H1 (cell line): ENCODE measurements around the gene BCAS1. TPM values are rescaled to one million over a fixed set of nuclear protein-coding genes. Genes with fewer than 3 reads are reported as not detected.

Experiments
- CTCF ChIA-PET: fragments of 300-600 bp; sonication (Branson Sonifier 250); formaldehyde crosslinking; loops from one replicate; lab custom pipeline; 2021; ENCODE audit not compliant: partially characterized antibody; lab: Charles Lee
- POLR2A ChIA-PET: fragments of 300-600 bp; sonication (Branson Sonifier 250); formaldehyde crosslinking; loops from one replicate; lab custom pipeline; 2021; ENCODE audit warnings: inconsistent platforms; ENCODE audit not compliant: partially characterized antibody; lab: Charles Lee
- DNase-seq, 2 experiments: peaks; one replicate each; pipeline versions ENCODE4 v3.0.0 to v3.0.0-alpha.2; 2010 to 2022; ENCODE audit warnings: low spot score in 2 of 2, low read depth in 1 of 2, mixed read lengths in 1 of 2
- FAIRE-seq: peaks from 2 replicates; lab custom pipeline; 2011; peaks lifted over from hg19 to GRCh38; lab: Jason Lieb, UNC
- H2AFZ ChIP-seq: 2 replicates; pipeline ENCODE4 v1.8.1; 2012; ENCODE audit warnings: low read length, inconsistent platforms
- H2AK5ac ChIP-seq: 2 replicates; pipeline ENCODE4 v1.6.1; 2013; ENCODE audit warnings: low read depth, low read length
- H2BK120ac ChIP-seq: replicated peaks from 2 replicates; pipeline ENCODE3; 2013; ENCODE audit warnings: low read depth, low read length, inconsistent platforms
- H2BK12ac ChIP-seq: 2 replicates; pipeline ENCODE4 v1.6.1; 2013; ENCODE audit warnings: low read depth, low read length
- H2BK15ac ChIP-seq: 2 replicates; pipeline ENCODE4 v1.6.1; 2013; ENCODE audit warnings: low read length
- H2BK20ac ChIP-seq: 2 replicates; pipeline ENCODE4 v1.6.1; 2013; ENCODE audit warnings: low read length
- H2BK5ac ChIP-seq: 2 replicates; pipeline ENCODE4 v1.6.1; 2013; ENCODE audit warnings: low read depth, low read length
- H3K14ac ChIP-seq: 2 replicates; pipeline ENCODE4 v1.6.1; 2013; ENCODE audit warnings: inconsistent platforms; ENCODE audit not compliant: insufficient read length
- H3K18ac ChIP-seq: 2 replicates; pipeline ENCODE4 v1.6.1; 2013; ENCODE audit warnings: low read length; ENCODE audit errors: extremely low read depth
- H3K23ac ChIP-seq: 2 replicates; pipeline ENCODE4 v1.6.1; 2013; ENCODE audit warnings: inconsistent platforms; ENCODE audit not compliant: insufficient read length
- H3K23me2 ChIP-seq: 2 replicates; pipeline ENCODE4 v1.6.1; 2013; ENCODE audit warnings: low read depth, low read length
- H3K27ac ChIP-seq: 2 replicates; pipeline ENCODE4 v1.6.1; 2011; ENCODE audit warnings: low read depth, low read length, inconsistent platforms
- H3K27me3 ChIP-seq, 4 experiments: replicated peaks in 1 of 4; 1 replicate in 1 of 4; 2 replicates in 3 of 4; pipeline versions ENCODE4 v1.6.1 to v1.8.1; 2011 to 2013; ENCODE audit warnings: low read length in 3 of 4, mild to moderate bottlenecking in 3 of 4, inconsistent platforms in 2 of 4, mixed read lengths in 2 of 4, moderate library complexity in 1 of 4; ENCODE audit not compliant: control insufficient read depth in 3 of 4, insufficient read depth in 3 of 4; ENCODE audit errors: extremely low read depth in 1 of 4
- H3K36me3 ChIP-seq, 4 experiments: 2 replicates each; pipeline versions ENCODE4 v1.6.1 to v1.8.1; 2011 to 2013; ENCODE audit warnings: mild to moderate bottlenecking in 4 of 4, low read length in 3 of 4, moderate library complexity in 2 of 4, control low read depth in 1 of 4, inconsistent platforms in 1 of 4; ENCODE audit not compliant: insufficient read depth in 4 of 4, control insufficient read depth in 2 of 4
- H3K4ac ChIP-seq: replicated peaks from 2 replicates; pipeline ENCODE3; 2013; ENCODE audit warnings: low read length, low read depth, mixed read lengths, inconsistent platforms; ENCODE audit not compliant: insufficient read length
- H3K4me1 ChIP-seq, 4 experiments: replicated peaks in 1 of 4; 1 replicate in 1 of 4; 2 replicates in 3 of 4; pipeline versions ENCODE4 v1.6.1 to v1.8.1; 2011 to 2013; ENCODE audit warnings: low read length in 3 of 4, inconsistent platforms in 2 of 4, mixed read lengths in 1 of 4; ENCODE audit not compliant: insufficient read depth in 4 of 4, control insufficient read depth in 3 of 4
- H3K4me2 ChIP-seq, 2 experiments: 2 replicates each; pipeline versions ENCODE4 v1.6.1 to v1.8.1; 2011 to 2013; ENCODE audit warnings: low read depth in 2 of 2, low read length in 2 of 2, control low read depth in 1 of 2, inconsistent platforms in 1 of 2, mild to moderate bottlenecking in 1 of 2; ENCODE audit not compliant: insufficient read depth in 1 of 2
- H3K4me3 ChIP-seq, 4 experiments: fragments of 200-600, 300-600 bp in 1 of 4; sonication (generic), shearing (Covaris generic), sonication (Bioruptor Twin) in 1 of 4; 2 replicates each; pipeline versions ENCODE4 v1.5.1 to v1.8.1; 2011 to 2016; ENCODE audit warnings: low read length in 4 of 4, low read depth in 3 of 4, control low read depth in 2 of 4, inconsistent platforms in 2 of 4, mild to moderate bottlenecking in 2 of 4, mixed read lengths in 1 of 4, moderate library complexity in 1 of 4; ENCODE audit not compliant: insufficient read depth in 2 of 4; ENCODE audit errors: extremely low read depth in 1 of 4
- H3K56ac ChIP-seq: replicated peaks from 2 replicates; pipeline ENCODE3; 2013; ENCODE audit warnings: low read depth, mild to moderate bottlenecking, mixed read lengths, low read length, inconsistent platforms; ENCODE audit not compliant: insufficient read length
- H3K79me1 ChIP-seq: 2 replicates; pipeline ENCODE4 v1.6.1; 2013; ENCODE audit warnings: low read depth, low read length, control low read depth
- H3K79me2 ChIP-seq, 2 experiments: 2 replicates each; pipeline versions ENCODE4 v1.6.1 to v1.8.1; 2012 to 2013; ENCODE audit warnings: low read length in 2 of 2, mild to moderate bottlenecking in 2 of 2, inconsistent platforms in 1 of 2; ENCODE audit not compliant: insufficient read depth in 2 of 2, control insufficient read depth in 1 of 2
- H3K9ac ChIP-seq, 4 experiments: replicated peaks in 1 of 4; 1 replicate in 1 of 4; 2 replicates in 3 of 4; pipeline versions ENCODE4 v1.6.1 to v1.8.1; 2011 to 2013; ENCODE audit warnings: low read depth in 3 of 4, low read length in 3 of 4, control low read depth in 2 of 4, mild to moderate bottlenecking in 2 of 4, moderate library complexity in 2 of 4, inconsistent platforms in 1 of 4; ENCODE audit errors: extremely low read depth in 1 of 4
- H3K9me3 ChIP-seq, 2 experiments: 2 replicates each; pipeline versions ENCODE4 v1.6.1 to v1.8.1; 2012 to 2013; ENCODE audit warnings: mild to moderate bottlenecking in 2 of 2, moderate library complexity in 2 of 2, control low read depth in 1 of 2, inconsistent platforms in 1 of 2, low read depth in 1 of 2, low read length in 1 of 2, mixed read lengths in 1 of 2; ENCODE audit not compliant: insufficient read depth in 2 of 2
- H4K20me1 ChIP-seq, 2 experiments: replicated peaks in 1 of 2; 2 replicates each; pipeline versions ENCODE3 to v1.8.1; 2011 to 2013; ENCODE audit warnings: inconsistent platforms in 2 of 2, low read length in 2 of 2, mild to moderate bottlenecking in 1 of 2; ENCODE audit not compliant: insufficient read depth in 2 of 2, control insufficient read depth in 1 of 2
- H4K5ac ChIP-seq: 2 replicates; pipeline ENCODE4 v1.6.1; 2013; ENCODE audit warnings: low read length, low read depth, mixed read lengths, inconsistent platforms; ENCODE audit not compliant: insufficient read length
- H4K8ac ChIP-seq: 2 replicates; pipeline ENCODE4 v1.8.0; 2013; ENCODE audit warnings: mild to moderate bottlenecking, moderate library complexity, low read length, inconsistent platforms; ENCODE audit not compliant: insufficient read depth; ENCODE audit errors: extremely low read depth
- H4K91ac ChIP-seq: replicated peaks from 2 replicates; pipeline ENCODE3; 2013; ENCODE audit warnings: low read length, mixed read lengths, inconsistent platforms; ENCODE audit not compliant: insufficient read length
- BCL11A ChIP-seq, 2 experiments: IDR thresholded peaks; one replicate each; pipeline ENCODE4 v1.6.1; 2011; ENCODE audit warnings: low read depth in 2 of 2, low read length in 2 of 2, mild to moderate bottlenecking in 2 of 2
- CEBPB ChIP-seq: IDR thresholded peaks from 2 replicates; pipeline ENCODE4 v1.6.1; 2012; ENCODE audit warnings: low read depth, low read length
- KDM5A ChIP-seq: fragments of 200-600 bp; IDR thresholded peaks from 2 replicates; pipeline ENCODE4 v1.7.1; 2012; ENCODE audit warnings: mild to moderate bottlenecking, low read length, inconsistent platforms, mixed read lengths
- PHF8 ChIP-seq: fragments of 200-600 bp; sonication (generic); conservative IDR thresholded peaks from 2 replicates; pipeline ENCODE4 v1.7.1; 2012; ENCODE audit warnings: low read depth, mild to moderate bottlenecking, inconsistent platforms, low read length, moderate library complexity
- POU5F1 ChIP-seq: IDR thresholded peaks from 2 replicates; pipeline ENCODE4 v1.6.1; 2011; ENCODE audit warnings: low read depth, mild to moderate bottlenecking, low read length, moderate library complexity
- RFX5 ChIP-seq: IDR thresholded peaks from 2 replicates; pipeline ENCODE4 v1.6.1; 2011; ENCODE audit warnings: low read depth, low read length, improper control_type of control experiment, borderline replicate concordance
- SIN3A ChIP-seq, 2 experiments: IDR thresholded peaks in 1 of 2; conservative IDR thresholded peaks in 1 of 2; 2 replicates each; pipeline ENCODE4 v1.6.1; 2011 to 2012; ENCODE audit warnings: low read length in 2 of 2, improper control_type of control experiment in 1 of 2, low read depth in 1 of 2, mild to moderate bottlenecking in 1 of 2
- TAF7 ChIP-seq: optimal IDR thresholded peaks from 2 replicates; pipeline ENCODE3; 2011; ENCODE audit warnings: low read depth, mild to moderate bottlenecking, inconsistent platforms, low read length, moderate library complexity, borderline replicate concordance
- TCF12 ChIP-seq: IDR thresholded peaks from 2 replicates; pipeline ENCODE4 v1.6.1; 2011; ENCODE audit warnings: low read depth, mild to moderate bottlenecking, low read length
- TEAD4 ChIP-seq: IDR thresholded peaks from 2 replicates; pipeline ENCODE4 v1.6.1; 2012; ENCODE audit warnings: low read depth, low read length, inconsistent platforms, mixed read lengths
- ZNF274 ChIP-seq: IDR thresholded peaks from 2 replicates; pipeline ENCODE4 v1.7.0; 2012; ENCODE audit warnings: low read length, borderline replicate concordance; ENCODE audit errors: extremely low read depth
- WGBS, 2 experiments: shearing (Covaris generic) in 1 of 2; methylation state at CpG; one replicate each; pipeline versions ENCODE4 v1.1.6 to v1.1.7; 2013 to 2015; ENCODE audit warnings: low lambda C conversion rate in 2 of 2, mixed read lengths in 2 of 2, inconsistent platforms in 1 of 2, low coverage in 1 of 2, missing lambda C conversion rate in 1 of 2; ENCODE audit not compliant: insufficient replicate concordance in 2 of 2, insufficient coverage in 1 of 2, insufficient read length in 1 of 2; ENCODE audit errors: extremely low coverage in 1 of 2, missing lambda C conversion rate in 1 of 2; 5-methylcytosine and 5-hydroxymethylcytosine counted together
- polyA plus RNA-seq, 7 experiments: library from polyadenylated mRNA; depleted of rRNA in 3 of 7; stranded (reverse) in 5 of 7; unstranded in 2 of 7; fragments of >200 nt in 5 of 7; fragments of 200-250 nt in 2 of 7; gene quantifications; 1 replicate in 5 of 7; 2 replicates in 1 of 7; 4 replicates in 1 of 7; pipeline versions ENCODE4 v1.2.1 to v1.2.3, GENCODE V29; 2011 to 2013; ENCODE audit warnings: missing spikeins in 2 of 7, mixed read lengths in 2 of 7
- total RNA-seq: library from RNA; stranded (reverse); fragmentation: NEBNext Ultra II Directional; extraction: Animal tissue kit (Norgen Biotek cat#: 25700); gene quantifications from 2 replicates; pipeline ENCODE4 v1.2.1, GENCODE V29; 2021

BCAS1 gene
- total and polyA plus RNA-seq, 2 of the 8 experiments (the other 6 are each of a cell fraction or from before 2014, with no cell fraction given), result 0.06 to 0.19 TPM

DNA sequence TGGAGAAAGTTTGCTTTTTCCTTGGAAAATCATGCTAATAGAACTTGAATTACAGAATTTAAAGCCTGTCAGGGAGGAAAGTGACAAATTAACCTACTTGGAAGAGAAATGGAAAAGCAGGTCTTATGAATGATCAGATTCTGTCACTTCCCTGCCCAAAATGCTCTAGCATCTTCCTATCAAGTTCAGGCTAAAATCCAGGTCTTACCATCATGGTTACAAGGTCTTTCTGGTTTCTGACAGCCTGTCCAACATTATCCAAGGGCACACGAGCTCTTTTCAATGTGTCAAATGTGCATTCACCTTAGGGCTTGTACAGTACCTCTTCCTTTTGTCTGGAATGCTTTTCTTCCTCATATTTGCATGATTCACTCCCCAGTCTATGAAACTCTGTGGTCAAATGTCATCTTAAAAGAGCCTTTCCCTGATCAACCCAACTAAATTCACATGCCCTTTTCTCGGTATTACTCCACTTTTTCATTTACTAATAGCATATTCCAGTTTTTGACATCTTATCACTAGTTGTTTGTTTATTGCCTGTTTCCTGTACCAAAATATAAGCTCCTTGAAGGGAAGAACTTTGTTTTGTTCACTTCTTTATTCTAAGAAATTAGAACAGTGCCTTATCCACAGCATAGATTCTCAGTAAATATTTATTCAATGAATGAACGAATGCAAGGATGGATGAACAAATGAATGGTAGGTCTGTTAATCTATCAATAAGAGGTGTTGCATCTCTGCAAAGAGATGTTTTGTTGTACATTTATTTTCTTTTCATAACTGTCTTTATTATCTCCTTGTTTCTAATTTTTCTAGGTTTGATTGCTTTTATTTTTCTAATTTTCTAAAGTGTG lies 139.5 kb downstream of the BCAS1 start:
- no peaks in the 10 kb centered on the region for H3K23me2 ChIP-seq
- no peak overlapping the region for H4K5ac ChIP-seq
- ChIA-PET POLR2A (interaction anchor here (1.1 to 1.5 kb wide), 3 partner anchors 10 to 39 kb away, joined by 3 read pairs; no protein-coding TSS in a partner anchor), CTCF (interaction anchor here (1.2 to 2.1 kb wide), 2 partner anchors 15 kb away, joined by 3 to 9 read pairs; no protein-coding TSS in a partner anchor)
- no peaks in the 10 kb centered on the region for H3K79me1 ChIP-seq
- H2BK15ac ChIP-seq, result no peak overlapping the region
- no peak overlapping the region for H3K23ac ChIP-seq
- H2BK5ac ChIP-seq, result no peak overlapping the region
- no peak overlapping the region; the same call in 1 of the 2 replicates for H2AFZ ChIP-seq
- H3K36me3 ChIP-seq, result no peaks in the 10 kb centered on the region
- no peak overlapping the region for H3K4me3 ChIP-seq
- H2BK12ac ChIP-seq, result no peak overlapping the region
- WGBS, 2 experiments, result 82% methylated on average over 3 of the region's 3 CpGs; no CpG with 5 or more reads in 1 of the 2 experiments
- no peak overlapping the region for H3K4ac ChIP-seq
- H2BK20ac ChIP-seq, result no peak overlapping the region
- no peaks in the 10 kb centered on the region for H4K20me1 ChIP-seq
- no peaks in the 10 kb centered on the region for H3K79me2 ChIP-seq
- H3K9me3 ChIP-seq, result no peaks in the 10 kb centered on the region
- H4K91ac ChIP-seq, result no peak overlapping the region
- no peak overlapping the region for H3K4me2 ChIP-seq
- H3K27me3 ChIP-seq, result no peaks in the 10 kb centered on the region
- DNase-seq (no peak), FAIRE-seq (no peak)
- H4K8ac ChIP-seq, result no peak overlapping the region
- no peak overlapping the region for H3K27ac ChIP-seq
- no peak overlapping the region for H3K18ac ChIP-seq
- H3K14ac ChIP-seq, result no peak overlapping the region
- no peak overlapping the region for H3K9ac ChIP-seq
- H2AK5ac ChIP-seq, result no peak overlapping the region
- no peak overlapping the region for H3K56ac ChIP-seq
- no peak overlapping the region for H2BK120ac ChIP-seq
- peaks cover 0 to 7% (median 4%) of the 10 kb centered on the region in 4 experiments; a peak in 6 of 7 replicates for H3K4me1 ChIP-seq
- TF ChIP-seq POU5F1, result no peak
- TF ChIP-seq SIN3A (conservative IDR thresholded peaks at IDR 0.05 in 1 of 2, IDR thresholded peaks at IDR 0.05 in 1 of 2; ENCODE audit: low read depth in 1 of 2, low read length in 2 of 2), result no peak
- TF ChIP-seq TCF12, result no peak
- TF ChIP-seq PHF8, result no peak
- TF ChIP-seq CEBPB, result no peak
- TF ChIP-seq TEAD4, result no peak
- TF ChIP-seq ZNF274, result no peak
- no peak for TF ChIP-seq BCL11A (IDR thresholded peaks at IDR 0.05; ENCODE audit: low read depth in 2 of 2, low read length in 2 of 2)
- TF ChIP-seq RFX5, result no peak
- no peak for TF ChIP-seq KDM5A
- no peak for TF ChIP-seq TAF7
